Calu3 (cell line): ENCODE data around the gene MFN2. TPM values are rescaled to one million over a fixed set of nuclear protein-coding genes. Genes with fewer than 3 reads are reported as not detected.

Source experiments
- BruUV-seq: library from RNA; stranded (reverse); fragments of 400-500 nt; replicated peaks from 2 replicates; lab custom pipeline; 2021; lab: Mats Ljungman, UMichigan
- CTCF ChIA-PET: fragments of 300-600 bp; sonication (Branson Sonifier 250); formaldehyde crosslinking; loops from one replicate; lab custom pipeline; 2022; ENCODE audit warnings: antibody characterized with exemption; lab: Charles Lee
- DNase-seq: peaks from one replicate; pipeline ENCODE4 v3.0.0; 2022
- H3K27ac Mint-ChIP-seq: one replicate; pipeline ENCODE4 v1.8.0; 2022; ENCODE audit warnings: mixed read lengths; ENCODE audit not compliant: unreplicated experiment
- H3K27me3 Mint-ChIP-seq: one replicate; pipeline ENCODE4 v1.8.0; 2022; ENCODE audit warnings: mixed read lengths; ENCODE audit not compliant: unreplicated experiment
- H3K36me3 Mint-ChIP-seq: one replicate; pipeline ENCODE4 v1.8.0; 2022; ENCODE audit warnings: mild to moderate bottlenecking, moderate library complexity, mixed read lengths; ENCODE audit not compliant: insufficient read depth, unreplicated experiment
- H3K4me1 Mint-ChIP-seq: one replicate; pipeline ENCODE4 v1.8.0; 2022; ENCODE audit warnings: mild to moderate bottlenecking, low read depth, mixed read lengths; ENCODE audit not compliant: unreplicated experiment
- H3K4me3 Mint-ChIP-seq: one replicate; pipeline ENCODE4 v1.8.0; 2022; ENCODE audit warnings: mild to moderate bottlenecking, low read depth, moderate library complexity, mixed read lengths; ENCODE audit not compliant: unreplicated experiment
- H3K9me3 Mint-ChIP-seq: one replicate; pipeline ENCODE4 v1.8.0; 2022; ENCODE audit warnings: low read depth, mixed read lengths; ENCODE audit not compliant: unreplicated experiment
- CTCF ChIP-seq: fragments of 200-600 bp; IDR thresholded peaks from one replicate; pipeline ENCODE4 v1.8.0; 2022; ENCODE audit warnings: antibody characterized with exemption; ENCODE audit not compliant: unreplicated experiment
- intact Hi-C: fragments of 100-400 bp; cut with micrococcal nuclease; formaldehyde crosslinking; loops from one replicate; pipeline ENCODE4 v1.10.0; 2022; ENCODE audit not compliant: unreplicated experiment
- total RNA-seq: library from RNA; stranded (reverse); gene quantifications from 2 replicates; pipeline ENCODE4 v1.2.3, GENCODE V29; 2022

Gene MFN2
- total RNA-seq, 1 experiment from 2014 or later = 61.8 TPM

- Mint-ChIP-seq H3K9me3 (no peaks in the 10 kb centered on the region), H3K27me3 (no peaks in the 10 kb centered on the region), H3K36me3 (peaks cover 25% of the 10 kb centered on the region), H3K27ac (no peak overlapping the region), H3K4me3 (no peak overlapping the region), H3K4me1 (no peaks in the 10 kb centered on the region)
- intact Hi-C loops = no loop called here
- BruUV-seq = no TSS peak
- CTCF ChIA-PET = no interaction called here
- TF ChIP-seq CTCF = no peak
- no peak for DNase-seq
Observed at GRCh38 chr1:11955221-11955620, 25.0 kb upstream of the MFN2 start.

GRCh38 chr1:11957398-11957797 lies 22.8 kb upstream of the MFN2 start:
- H3K27ac Mint-ChIP-seq = no peak overlapping the region
- no peak for DNase-seq
- no peak for TF ChIP-seq CTCF
- peaks cover 24% of the 10 kb centered on the region for H3K36me3 Mint-ChIP-seq
- no peaks in the 10 kb centered on the region for H3K9me3 Mint-ChIP-seq
- no TSS peak for BruUV-seq
- no peaks in the 10 kb centered on the region for H3K27me3 Mint-ChIP-seq
- H3K4me3 Mint-ChIP-seq = no peak overlapping the region
- no peaks in the 10 kb centered on the region for H3K4me1 Mint-ChIP-seq
- intact Hi-C loops = no loop called here
- CTCF ChIA-PET = no interaction called here

- Mint-ChIP-seq H3K4me1 (no peaks in the 10 kb centered on the region), H3K27ac (no peak overlapping the region), H3K36me3 (peaks cover 21% of the 10 kb centered on the region), H3K4me3 (no peak overlapping the region), H3K27me3 (no peaks in the 10 kb centered on the region), H3K9me3 (no peaks in the 10 kb centered on the region)
- CTCF ChIA-PET = no interaction called here
- no peak for TF ChIP-seq CTCF
- no peak for DNase-seq
- no TSS peak for BruUV-seq
- intact Hi-C loops = no loop called here
Observed at GRCh38 chr1:11957897-11958296, 22.3 kb upstream of the MFN2 start.

DNA sequence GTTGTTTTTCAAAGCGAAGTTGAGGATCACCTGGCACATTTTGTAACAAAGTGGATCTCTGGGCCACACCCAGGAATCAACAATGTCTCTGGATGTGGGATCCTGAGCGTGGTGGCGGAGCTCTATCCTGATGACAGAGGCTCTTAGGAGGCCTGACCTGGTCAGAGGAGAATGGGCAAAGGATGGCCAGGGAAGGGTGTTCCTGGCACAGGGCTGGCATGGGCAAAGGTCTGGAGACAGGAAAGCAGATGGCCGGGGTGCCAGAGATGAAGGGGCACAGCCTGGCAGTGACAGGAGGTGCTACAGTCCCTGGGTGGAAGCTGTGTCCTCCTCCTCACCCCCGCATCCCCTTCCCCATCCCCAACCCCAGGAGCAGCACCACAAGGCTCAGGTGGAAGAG lies 20.0 kb upstream of the MFN2 start:
- CTCF ChIA-PET = no interaction called here
- intact Hi-C loops = no loop called here
- BruUV-seq = no TSS peak
- H3K27ac Mint-ChIP-seq = no peak overlapping the region
- TF ChIP-seq CTCF = no peak
- peaks cover 16% of the 10 kb centered on the region for H3K36me3 Mint-ChIP-seq
- no peaks in the 10 kb centered on the region for H3K9me3 Mint-ChIP-seq
- DNase-seq = no peak
- no peaks in the 10 kb centered on the region for H3K4me1 Mint-ChIP-seq
- no peak overlapping the region for H3K4me3 Mint-ChIP-seq
- no peaks in the 10 kb centered on the region for H3K27me3 Mint-ChIP-seq
